ENCODE results near the gene FMN2.

The FMN2 gene

DNA sequence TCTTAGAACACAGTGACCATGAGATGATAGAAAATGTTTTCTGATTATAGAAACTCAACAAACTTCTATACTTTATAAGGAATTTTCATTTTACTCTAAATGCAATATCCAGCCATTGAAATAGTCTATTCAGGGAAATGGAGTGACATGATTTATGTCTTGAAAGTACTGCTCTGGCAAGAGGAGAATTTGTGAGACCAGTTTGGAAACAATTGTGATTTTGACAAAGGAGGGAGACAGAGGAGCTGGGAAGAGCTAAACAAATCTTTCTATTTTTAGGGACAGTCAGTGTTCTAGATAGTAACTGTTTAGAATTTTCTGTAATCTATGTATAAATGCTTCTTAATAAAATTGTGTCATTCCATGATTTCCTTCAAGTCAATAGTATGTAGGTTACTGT is 252.3 kb downstream of the FMN2 start:
- H3K27ac ChIP-seq: no peak overlapping the region
- no peak for TF ChIP-seq ZFX (IDR thresholded peaks at IDR 0.05)
- TF ChIP-seq, protein P1, sequence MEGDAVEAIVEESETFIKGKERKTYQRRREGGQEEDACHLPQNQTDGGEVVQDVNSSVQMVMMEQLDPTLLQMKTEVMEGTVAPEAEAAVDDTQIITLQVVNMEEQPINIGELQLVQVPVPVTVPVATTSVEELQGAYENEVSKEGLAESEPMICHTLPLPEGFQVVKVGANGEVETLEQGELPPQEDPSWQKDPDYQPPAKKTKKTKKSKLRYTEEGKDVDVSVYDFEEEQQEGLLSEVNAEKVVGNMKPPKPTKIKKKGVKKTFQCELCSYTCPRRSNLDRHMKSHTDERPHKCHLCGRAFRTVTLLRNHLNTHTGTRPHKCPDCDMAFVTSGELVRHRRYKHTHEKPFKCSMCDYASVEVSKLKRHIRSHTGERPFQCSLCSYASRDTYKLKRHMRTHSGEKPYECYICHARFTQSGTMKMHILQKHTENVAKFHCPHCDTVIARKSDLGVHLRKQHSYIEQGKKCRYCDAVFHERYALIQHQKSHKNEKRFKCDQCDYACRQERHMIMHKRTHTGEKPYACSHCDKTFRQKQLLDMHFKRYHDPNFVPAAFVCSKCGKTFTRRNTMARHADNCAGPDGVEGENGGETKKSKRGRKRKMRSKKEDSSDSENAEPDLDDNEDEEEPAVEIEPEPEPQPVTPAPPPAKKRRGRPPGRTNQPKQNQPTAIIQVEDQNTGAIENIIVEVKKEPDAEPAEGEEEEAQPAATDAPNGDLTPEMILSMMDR (conservative IDR thresholded peaks at IDR 0.05): no peak

DNA sequence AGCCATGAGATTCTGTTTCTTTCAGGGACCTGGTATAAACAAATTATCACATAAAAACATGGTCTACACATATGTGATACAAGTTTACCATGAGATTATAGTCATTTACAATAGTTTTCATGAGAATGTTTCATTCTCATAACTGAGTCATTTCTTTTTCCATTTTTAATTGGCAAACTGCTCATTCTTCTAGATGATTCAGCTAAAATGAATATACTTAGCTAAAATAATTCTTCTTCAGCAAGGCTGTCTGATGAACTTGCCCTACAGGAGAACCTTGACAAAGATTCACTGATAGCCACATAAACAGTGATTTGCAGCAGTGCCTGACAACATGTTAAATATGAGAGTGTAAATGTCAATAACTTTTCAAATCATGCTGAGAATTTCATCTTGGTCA is 253.2 kb downstream of the FMN2 start:
- TF ChIP-seq ZFX (IDR thresholded peaks at IDR 0.05): no peak
- TF ChIP-seq, protein P1 (conservative IDR thresholded peaks at IDR 0.05): no peak
- no peak overlapping the region for H3K27ac ChIP-seq

GRCh38 chr1:240349695-240350094 is 258.0 kb downstream of the FMN2 start:
- TF ChIP-seq ZFX (IDR thresholded peaks at IDR 0.05): no peak
- TF ChIP-seq, protein P1 (conservative IDR thresholded peaks at IDR 0.05): no peak
- H3K27ac ChIP-seq: no peak overlapping the region

GRCh38 chr1:240350910-240351331 is 259.2 kb downstream of the FMN2 start:
- H3K27ac ChIP-seq: no peak overlapping the region
- TF ChIP-seq, protein P1 (conservative IDR thresholded peaks at IDR 0.05): no peak
- no peak for TF ChIP-seq ZFX (IDR thresholded peaks at IDR 0.05)

GRCh38 chr1:240351690-240352089 is 260.0 kb downstream of the FMN2 start:
- no peak overlapping the region for H3K27ac ChIP-seq
- TF ChIP-seq ZFX (IDR thresholded peaks at IDR 0.05): no peak
- TF ChIP-seq, protein P1 (conservative IDR thresholded peaks at IDR 0.05): no peak

- no peak for TF ChIP-seq ZFX (IDR thresholded peaks at IDR 0.05)
- TF ChIP-seq, protein P1 (conservative IDR thresholded peaks at IDR 0.05): no peak
- H3K27ac ChIP-seq: no peak overlapping the region
Measured at GRCh38 chr1:240352769-240353168, 261.1 kb downstream of the FMN2 start.

- TF ChIP-seq ZFX (IDR thresholded peaks at IDR 0.05): no peak
- TF ChIP-seq, protein P1 (conservative IDR thresholded peaks at IDR 0.05): no peak
- no peak overlapping the region for H3K27ac ChIP-seq
Measured at GRCh38 chr1:240356568-240356967, 264.9 kb downstream of the FMN2 start.
